Activated T-helper 1 cell treated with anti-CD3 and anti-CD28 coated beads, Interleukin-2, amount 50 U/mL, for 16 hours (primary cell): ENCODE results near the gene ST8SIA4.
"Not testable (repeated sequence)": the region's sequence is repeated elsewhere in the genome, so short reads cannot be mapped to it uniquely, and the experiment has no call there.

ENCODE experiments used
- DNase-seq, 2 donors: peaks; one replicate each; pipeline ENCODE4 v3.0.0-alpha.2; 2020; ENCODE audit warnings: low read depth in 1 of 2, low spot score in 1 of 2

The ST8SIA4 gene

DNA sequence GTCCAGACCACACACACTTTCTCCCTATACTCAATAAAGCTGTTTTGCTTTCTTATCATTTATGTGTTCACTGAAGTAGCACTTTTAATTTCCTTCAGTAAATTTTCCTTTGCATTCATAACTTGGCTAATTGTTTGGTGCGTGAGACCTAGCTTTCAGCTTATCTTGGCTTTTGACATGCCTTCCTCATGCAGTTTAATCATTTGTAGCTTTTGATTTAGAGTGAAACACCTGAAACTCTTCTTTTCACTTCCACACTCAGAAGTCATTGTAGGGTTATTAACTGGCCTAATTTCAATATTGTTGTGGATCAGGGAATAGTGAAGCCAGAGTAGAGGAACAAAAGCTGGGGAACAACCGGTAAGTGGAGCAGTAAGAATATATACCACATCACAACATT is 114.7 kb downstream of the ST8SIA4 start:
- no peak for DNase-seq

DNA sequence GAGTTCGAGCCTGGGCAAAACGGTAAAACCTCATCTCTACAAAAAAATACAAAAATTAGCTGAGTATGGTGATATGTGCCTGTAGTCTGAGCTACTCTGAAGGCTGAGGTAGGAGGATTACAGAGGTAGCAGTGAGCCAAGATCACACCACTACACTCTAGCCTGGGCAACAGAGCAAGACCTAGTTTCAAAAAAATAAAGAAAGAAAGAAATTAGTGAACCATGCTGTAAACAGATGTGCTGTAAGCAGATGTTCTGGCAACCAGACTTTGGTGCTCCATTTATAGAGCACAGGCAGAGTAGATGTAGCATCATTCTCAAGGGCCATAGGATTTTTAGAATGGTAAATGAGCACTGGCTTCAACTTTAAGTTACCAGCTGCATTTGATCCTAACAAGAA is 115.4 kb downstream of the ST8SIA4 start:
- no peak for DNase-seq

DNA sequence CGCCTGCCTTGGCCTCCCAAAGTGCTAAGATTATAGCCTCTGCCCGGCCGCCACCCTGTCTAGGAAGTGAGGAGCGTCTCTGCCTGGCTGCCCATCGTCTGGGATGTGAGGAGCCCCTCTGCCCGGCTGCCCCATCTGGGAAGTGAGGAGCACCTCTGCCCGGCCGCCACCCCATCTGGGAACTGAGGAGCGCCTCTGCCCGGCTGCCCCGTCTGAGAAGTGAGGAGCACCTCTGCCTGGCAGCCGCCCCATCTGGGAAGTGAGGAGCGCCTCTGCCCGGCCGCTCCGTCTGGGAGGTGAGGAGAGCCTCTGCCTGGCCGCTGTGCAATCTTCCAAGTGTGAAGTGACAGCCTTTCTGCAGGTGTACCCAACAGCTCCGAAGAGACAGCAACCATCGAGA is 117.5 kb downstream of the ST8SIA4 start:
- not testable (repeated sequence) for DNase-seq

DNA sequence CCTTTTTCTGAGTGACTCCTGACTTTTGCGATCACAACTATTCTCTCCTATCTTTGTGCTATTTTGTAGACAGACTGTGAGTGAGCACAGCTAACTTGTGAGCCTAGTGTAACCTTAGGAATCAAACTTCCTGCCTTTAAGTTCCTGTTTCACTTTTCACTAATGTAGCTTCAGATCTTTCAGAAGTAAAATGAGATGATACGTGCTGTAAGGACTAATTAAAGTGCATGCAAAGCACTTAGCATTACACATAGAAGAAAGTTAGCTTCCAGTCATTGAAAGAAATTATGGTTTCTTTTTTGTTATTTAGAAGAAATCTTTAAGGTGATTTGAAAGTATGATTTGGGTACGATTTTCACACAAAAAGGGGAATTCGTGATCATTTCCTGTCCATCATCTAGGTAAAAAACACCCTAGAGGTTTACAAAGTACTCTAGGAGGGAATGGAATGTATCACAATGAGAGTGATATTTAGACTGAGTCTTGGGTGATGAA is 122.7 kb downstream of the ST8SIA4 start:
- DNase-seq = no peak

DNA sequence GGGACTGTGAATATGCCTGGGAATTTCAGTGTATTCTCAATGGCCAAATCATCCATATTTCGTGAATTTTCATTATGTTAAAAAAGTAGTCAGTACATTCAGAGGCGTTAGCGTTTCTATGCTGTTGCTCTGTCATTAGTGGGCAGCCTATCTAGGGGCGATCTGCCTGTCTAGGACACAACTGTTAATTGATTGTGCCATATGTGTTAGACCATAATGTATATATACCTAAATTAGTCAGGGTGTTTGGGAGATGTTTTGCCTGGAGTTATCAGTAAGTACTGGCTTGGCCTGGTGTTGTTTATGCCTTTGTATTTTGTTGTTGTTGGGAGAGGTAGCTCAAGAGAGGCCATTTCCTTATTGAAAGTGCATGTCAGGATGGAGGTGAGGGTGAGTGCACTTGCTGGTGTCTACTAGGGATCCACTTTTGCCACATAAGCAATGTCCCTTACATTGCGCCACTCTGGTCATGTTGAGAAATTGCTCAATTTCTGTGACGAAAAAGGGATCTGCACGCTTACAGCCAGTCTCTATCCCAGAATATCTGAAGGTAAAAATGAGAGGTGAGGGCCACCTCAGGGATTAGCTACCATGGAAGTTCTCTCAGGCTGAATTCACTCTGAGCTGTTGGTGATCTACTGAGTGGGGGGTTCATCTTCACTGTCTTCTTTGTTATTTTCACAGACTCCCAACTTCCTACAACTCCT is 123.3 kb downstream of the ST8SIA4 start:
- DNase-seq = no peak

DNA sequence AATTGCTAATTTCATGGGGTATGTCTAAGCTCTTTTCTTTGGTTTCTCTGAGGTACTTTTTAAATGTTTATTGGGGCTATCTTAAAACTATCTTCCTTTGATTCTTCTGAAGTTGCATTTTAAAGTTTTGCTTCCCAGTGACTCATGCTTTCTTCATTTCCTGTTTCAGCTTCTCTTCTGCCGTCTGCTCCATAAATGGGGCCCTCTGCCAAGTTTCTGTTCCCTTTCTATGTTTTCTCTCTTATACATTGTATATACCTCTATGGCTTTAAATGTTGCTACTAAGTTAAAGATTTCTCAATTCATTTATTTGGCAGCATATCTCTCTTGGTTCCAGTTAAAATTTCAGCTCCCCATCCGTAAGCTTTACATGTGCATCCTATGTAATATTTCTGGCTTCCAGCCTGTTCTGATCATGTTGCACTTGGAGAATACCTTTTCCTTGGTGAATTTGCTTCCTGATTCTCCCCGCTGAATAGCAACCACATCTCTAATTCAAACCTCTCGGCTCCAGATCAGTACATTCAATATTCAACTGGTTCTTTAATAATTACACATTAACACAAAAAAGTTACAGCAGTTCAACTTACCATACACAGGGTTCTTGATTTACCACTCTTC is 125.3 kb downstream of the ST8SIA4 start:
- no peak for DNase-seq

DNA sequence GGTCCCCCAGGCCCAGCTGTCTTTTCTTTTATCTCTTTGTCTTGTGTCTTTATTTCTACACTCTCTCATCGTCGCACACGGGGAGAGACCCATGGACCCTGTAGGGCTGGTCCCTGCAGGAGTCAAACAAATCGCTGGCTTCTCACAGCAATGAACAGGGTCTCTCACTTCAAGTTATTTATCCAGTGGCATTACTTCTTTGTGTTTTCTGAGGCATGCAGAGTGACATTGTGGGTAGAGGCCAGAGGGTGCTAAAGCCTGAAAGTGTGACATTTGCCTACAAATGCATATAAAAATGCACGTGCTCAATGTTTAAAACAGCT is 127.6 kb downstream of the ST8SIA4 start:
- DNase-seq = no peak

DNA sequence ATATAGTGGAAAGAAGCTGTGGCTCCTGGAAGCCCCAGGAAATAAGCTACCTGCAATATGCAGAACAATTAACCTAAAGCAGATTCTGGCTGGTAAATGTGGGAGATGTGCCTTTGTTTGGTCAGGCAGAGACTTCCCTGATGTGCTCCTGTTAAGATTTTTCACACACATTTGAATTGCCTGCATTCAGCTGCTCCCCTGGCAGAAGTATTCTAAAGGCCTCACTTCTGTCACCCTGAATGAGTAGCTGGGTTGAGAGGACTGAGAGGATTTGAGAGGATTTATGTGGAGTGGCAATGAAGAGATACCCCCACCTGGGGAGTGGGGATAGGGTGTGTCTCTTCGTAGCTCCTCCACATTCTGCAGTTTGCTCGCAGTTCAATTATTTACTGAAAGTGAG is 130.5 kb downstream of the ST8SIA4 start:
- no peak for DNase-seq

DNA sequence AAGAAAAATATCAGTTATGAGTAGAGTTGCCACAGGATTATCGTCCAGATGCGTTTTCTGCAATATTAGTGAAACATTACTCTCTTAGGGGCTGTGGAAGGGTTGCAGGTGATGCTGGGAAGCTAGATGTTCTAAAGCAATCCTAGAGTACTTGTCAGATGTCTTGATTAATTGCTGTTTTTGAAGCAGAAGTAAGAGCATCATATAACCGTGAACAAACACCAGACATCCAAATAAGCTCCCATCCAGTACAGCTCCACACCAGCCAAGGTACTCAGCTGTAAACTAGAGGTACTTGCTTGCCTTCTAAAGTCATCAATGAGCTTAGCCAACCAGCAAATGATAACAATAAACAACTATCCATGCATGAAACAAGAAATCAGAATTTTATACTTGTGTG is 131.1 kb downstream of the ST8SIA4 start:
- DNase-seq = no peak

DNA sequence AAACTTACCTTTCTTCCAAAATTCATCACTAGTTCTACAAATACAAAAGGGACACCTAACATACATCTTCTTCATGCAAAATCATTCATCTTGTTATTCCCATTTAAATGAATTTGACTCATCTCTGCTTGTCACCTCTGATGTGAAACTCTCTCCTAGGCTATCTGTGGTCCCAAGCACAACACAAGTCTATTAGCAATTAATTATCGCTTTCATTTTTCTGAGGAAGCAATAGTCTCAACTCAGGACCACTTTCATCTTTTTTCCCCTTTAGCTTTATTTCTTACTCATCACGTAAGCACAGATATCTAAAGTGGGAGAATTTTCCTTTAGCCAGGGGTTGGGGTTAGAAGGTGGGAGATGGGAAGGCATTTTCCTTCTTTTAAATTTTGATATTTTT is 131.9 kb downstream of the ST8SIA4 start:
- no peak for DNase-seq

DNA sequence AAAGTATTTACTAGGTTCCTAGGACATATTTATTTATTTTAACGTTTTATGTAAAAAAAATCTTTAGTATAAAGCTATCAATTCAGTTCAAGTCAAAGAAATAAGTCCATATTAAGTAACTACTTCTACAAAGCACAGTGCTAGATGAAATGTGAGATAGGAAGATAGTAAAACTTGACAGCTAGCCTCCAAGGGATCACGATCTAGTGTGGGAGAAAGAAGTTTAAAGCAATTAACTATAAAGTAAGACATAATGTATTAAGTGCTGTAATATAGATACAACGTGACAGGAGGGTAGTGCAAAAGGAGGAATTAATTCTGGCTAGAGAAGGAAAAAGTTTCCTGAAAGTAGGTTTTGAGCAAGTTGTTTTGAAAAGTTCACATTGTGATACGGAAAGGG is 134.9 kb downstream of the ST8SIA4 start:
- DNase-seq = no peak

DNA sequence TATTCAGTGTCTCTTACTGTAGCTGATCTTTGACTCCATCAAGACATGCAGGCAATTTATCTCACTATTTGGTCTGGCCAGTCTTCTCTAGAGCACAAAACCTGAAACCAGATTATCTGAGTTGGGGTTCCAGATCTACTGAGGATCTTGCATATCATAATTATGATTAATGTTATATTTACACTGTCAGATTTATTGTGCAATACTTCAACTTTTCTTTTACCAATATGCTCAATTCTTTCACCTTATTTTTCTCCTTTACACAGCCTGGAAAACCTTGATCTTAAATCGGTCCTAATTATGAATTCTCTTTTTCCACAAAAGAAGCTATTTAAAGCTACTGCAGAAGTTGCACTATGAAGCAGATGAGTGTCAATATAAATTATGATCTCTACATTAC is 140.1 kb downstream of the ST8SIA4 start:
- no peak for DNase-seq

DNA sequence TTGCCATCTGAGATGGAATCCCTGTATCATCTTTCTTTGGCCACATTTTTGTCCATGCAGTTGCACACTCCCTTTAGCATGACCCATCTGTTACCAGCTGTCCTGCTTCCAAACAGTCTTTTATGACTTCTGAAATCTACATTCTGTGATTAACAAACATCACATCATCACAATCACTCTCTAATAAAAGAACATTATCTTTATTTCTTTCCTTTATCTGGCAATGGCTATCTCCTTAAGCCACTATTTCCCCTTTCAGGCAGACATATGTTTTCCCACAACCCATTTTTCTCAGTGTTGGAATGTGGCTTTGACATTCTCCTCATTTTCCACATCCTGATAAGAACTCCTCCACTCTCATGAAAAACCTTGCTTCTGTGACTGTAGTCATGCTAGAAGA is 141.0 kb downstream of the ST8SIA4 start:
- no peak for DNase-seq

DNA sequence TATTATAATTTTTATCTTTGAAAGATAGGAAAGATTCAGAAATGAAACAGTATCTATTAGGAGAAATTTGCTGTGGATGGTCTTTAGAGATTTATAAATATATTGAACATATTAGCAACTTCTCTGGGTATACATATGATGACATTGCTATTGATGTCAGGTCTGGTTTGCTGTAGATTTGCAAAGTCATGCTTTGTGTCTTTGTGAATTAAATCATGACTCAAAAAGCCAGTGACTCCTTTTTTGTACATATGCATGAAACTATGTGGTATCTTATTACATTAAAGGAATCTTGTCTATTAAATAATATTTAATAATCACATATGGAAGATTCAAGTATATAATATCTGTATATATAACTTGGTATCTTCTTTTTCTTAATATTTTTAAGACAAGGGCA is 141.9 kb downstream of the ST8SIA4 start:
- DNase-seq = no peak

DNA sequence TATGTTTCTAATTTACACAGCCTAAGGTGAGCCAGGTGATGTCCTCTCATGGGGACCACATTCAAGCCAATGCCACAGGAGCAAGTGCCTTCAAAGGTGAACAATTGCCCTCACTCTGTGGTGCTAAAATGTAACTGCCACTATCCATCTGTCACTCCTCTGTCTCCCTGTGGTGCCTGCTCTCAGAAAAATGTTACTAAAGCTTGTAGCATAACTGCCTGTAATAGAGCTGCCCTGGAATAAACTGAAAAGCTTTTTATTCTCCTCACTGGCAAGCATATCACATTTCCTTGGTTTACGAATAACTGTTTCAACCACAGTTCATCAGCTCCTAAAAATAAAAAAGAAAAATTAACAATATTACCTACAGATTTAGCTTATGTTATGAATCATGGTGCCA is 142.4 kb downstream of the ST8SIA4 start:
- no peak for DNase-seq

DNA sequence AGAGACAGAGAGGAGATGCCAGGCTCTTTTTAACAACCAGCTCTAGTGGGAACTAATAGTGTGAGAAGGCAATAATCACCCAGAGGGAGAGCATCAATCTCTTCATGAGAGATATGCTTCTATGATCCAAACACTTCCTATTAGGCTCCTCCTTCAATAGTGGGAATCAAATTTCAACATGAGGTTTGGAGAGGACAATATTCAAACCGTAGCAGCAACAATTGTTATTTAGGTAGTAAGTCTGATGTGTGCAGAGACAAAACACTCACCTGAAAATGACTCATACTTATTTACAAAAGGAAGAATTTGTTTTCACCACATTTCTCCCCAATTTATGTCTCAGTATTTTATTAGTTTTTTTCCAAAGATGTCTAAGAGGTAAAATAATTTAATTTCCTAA is 144.3 kb downstream of the ST8SIA4 start:
- no peak for DNase-seq

DNA sequence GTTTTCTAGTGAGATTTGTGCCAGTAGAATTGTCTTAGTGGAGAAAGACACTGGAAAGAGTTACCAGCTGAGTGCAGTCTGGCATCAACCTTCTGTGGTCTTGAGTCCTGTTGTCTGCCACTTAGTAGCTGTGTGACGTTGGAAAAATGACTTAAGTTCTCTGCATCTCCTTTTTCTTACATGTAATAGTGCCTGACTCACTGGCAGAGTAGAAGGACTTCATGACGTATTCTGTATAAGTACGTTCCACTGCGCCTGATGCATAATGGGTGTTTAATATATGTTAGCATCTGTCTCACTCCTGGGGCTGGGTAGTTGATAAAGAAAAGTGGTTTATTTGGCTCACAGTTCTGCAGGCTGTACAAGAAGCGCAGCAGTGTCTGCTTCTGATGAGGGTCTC is 144.8 kb downstream of the ST8SIA4 start:
- DNase-seq = no peak

DNA sequence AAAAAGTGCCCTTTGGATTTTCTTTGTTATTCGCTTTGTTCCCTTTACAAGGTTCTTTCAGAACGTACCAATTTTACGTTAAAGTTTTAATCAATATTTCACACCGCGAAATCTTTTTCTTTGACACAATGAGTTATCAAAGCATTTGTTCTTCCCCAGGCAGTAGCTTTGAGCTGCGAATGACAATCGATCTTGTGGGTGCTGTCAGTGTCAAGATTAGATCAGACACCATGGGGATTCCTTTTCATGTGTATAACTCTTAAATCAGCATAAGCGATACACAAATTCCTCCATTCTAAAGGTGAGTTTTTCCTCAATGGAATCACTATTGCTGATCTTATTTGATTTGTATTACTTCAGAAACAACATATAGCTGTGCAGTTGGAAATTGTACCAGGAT is 145.5 kb downstream of the ST8SIA4 start:
- DNase-seq = no peak
